Measurements from ENCODE around the gene CXCR3.

DNA sequence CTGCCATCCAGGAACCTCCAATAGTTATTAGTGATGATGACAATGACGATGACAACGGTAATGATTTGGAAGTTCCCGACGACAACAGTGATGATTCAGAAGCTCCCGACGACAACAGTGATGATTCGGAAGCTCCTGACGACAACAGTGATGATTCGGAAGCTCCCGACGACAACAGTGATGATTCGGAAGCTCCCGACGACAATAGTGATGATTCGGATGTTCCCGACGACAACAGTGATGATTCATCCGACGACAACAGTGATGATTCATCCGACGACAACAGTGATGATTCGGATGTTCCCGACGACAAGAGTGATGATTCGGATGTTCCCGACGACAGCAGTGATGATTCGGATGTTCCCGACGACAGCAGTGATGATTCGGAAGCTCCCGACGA, 14.7 kb downstream of the CXCR3 start:
- TF ChIP-seq ZNF239 (tag by site-specific recombination; IDR thresholded peaks at IDR 0.05) (no peak), GLIS1 (tag by site-specific recombination; IDR thresholded peaks at IDR 0.05) (no peak), HOXA7 (CRISPR knock-in tag; IDR thresholded peaks at IDR 0.05; ENCODE audit: borderline replicate concordance) (no peak), ZNF214 (tag by site-specific recombination; IDR thresholded peaks at IDR 0.05; ENCODE audit: borderline replicate concordance) (no peak), ZNF501 (tag by site-specific recombination; IDR thresholded peaks at IDR 0.05) (no peak), ZBTB8A (tag by site-specific recombination; IDR thresholded peaks at IDR 0.05) (no peak), ZNF426 (tag by site-specific recombination; IDR thresholded peaks at IDR 0.05) (no peak)
- TF ChIP-seq, protein P1, sequence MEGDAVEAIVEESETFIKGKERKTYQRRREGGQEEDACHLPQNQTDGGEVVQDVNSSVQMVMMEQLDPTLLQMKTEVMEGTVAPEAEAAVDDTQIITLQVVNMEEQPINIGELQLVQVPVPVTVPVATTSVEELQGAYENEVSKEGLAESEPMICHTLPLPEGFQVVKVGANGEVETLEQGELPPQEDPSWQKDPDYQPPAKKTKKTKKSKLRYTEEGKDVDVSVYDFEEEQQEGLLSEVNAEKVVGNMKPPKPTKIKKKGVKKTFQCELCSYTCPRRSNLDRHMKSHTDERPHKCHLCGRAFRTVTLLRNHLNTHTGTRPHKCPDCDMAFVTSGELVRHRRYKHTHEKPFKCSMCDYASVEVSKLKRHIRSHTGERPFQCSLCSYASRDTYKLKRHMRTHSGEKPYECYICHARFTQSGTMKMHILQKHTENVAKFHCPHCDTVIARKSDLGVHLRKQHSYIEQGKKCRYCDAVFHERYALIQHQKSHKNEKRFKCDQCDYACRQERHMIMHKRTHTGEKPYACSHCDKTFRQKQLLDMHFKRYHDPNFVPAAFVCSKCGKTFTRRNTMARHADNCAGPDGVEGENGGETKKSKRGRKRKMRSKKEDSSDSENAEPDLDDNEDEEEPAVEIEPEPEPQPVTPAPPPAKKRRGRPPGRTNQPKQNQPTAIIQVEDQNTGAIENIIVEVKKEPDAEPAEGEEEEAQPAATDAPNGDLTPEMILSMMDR (tag by site-specific recombination; IDR thresholded peaks at IDR 0.05), result no peak
- TF ChIP-seq, protein P2, sequence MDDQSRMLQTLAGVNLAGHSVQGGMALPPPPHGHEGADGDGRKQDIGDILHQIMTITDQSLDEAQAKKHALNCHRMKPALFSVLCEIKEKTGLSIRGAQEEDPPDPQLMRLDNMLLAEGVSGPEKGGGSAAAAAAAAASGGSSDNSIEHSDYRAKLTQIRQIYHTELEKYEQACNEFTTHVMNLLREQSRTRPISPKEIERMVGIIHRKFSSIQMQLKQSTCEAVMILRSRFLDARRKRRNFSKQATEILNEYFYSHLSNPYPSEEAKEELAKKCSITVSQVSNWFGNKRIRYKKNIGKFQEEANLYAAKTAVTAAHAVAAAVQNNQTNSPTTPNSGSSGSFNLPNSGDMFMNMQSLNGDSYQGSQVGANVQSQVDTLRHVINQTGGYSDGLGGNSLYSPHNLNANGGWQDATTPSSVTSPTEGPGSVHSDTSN (CRISPR knock-in tag; IDR thresholded peaks at IDR 0.05), result no peak
